IPS-NIHi11 (cell line): ENCODE results near the gene NAT10.
"Not testable (repeated sequence)": the region's sequence is repeated elsewhere in the genome, so short reads cannot be mapped to it uniquely, and the experiment has no call there.

Source experiments
- DNase-seq: peaks from one replicate; pipeline ENCODE4 v3.0.0; 2012; ENCODE audit warnings: mixed read lengths, low spot score

Gene NAT10

DNA sequence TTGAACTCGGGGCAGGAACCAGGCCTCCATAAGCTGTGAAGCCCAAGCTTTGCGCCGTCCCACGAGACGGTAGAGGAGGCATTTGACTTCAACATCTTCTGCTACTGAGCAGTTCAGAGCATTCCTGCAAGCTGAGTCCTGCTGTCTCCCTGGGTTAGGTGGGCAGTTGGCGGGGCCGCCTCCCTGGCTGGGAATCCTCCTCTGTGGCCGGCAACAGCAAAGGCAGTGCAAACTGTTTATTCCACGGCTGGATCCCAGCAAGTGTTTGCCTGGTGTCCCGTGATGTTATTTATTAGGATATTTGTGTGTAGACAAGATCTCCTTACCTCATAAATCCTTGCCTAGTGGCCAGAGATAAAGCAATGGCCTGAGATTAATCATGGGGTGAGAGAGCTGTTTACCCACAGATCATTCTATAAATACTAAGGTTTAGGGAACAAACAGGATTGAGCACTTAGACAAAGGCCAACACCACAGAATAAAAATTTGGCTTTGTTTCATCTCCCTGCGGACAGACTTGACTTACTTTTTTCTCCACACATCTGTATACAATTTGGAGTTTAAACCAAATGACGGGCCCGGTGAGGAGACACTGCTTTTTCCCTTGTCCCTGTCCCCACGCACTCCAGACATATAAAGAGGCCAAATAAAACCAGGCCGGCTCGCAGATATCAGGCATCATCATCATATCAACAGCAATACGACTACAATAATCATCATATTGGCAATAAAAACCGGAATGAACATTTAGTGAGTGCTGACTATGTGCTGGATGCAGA, 63.4 kb downstream of the NAT10 start:
- no peak for DNase-seq

DNA sequence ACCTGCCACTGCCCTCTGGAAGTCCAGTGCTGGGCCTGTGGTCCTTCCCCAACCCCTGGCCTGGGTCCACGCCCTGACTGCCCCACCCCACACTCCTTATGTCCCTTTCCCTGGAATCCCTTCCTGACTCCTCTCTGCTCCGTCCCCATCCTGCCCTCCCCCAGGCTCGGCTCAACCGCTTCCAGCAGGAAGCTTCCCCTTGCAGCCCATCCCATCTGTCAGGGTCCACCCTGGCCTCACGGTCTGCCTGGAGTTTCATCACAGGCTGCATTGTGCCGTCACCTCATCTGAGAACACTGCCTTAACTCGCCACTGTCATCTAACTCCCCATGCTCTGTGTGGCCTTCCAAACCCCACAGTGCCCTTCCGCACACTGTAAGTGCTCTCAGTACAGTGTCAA, 64.3 kb downstream of the NAT10 start:
- DNase-seq = no peak

DNA sequence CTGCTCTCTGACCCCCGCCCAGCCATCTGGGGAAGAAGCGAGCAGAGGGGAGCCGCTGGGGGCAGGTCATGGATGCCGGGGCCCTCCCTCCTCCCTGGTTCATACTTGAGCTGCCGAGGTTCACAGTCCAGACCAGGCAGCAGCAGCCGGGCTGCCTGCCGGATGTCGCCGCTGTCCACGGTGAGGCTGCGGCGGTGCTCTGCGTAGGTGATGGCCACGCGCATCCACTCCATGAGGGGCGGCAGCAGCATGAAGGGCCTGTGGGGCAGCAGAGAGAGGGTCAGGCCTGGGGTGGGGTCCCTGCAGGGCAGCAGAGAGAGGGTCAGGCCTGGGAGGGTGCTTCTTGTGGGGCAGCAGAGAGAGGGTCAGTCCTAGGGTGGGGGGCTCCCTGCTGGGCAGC, 67.6 kb downstream of the NAT10 start:
- DNase-seq = no peak

DNA sequence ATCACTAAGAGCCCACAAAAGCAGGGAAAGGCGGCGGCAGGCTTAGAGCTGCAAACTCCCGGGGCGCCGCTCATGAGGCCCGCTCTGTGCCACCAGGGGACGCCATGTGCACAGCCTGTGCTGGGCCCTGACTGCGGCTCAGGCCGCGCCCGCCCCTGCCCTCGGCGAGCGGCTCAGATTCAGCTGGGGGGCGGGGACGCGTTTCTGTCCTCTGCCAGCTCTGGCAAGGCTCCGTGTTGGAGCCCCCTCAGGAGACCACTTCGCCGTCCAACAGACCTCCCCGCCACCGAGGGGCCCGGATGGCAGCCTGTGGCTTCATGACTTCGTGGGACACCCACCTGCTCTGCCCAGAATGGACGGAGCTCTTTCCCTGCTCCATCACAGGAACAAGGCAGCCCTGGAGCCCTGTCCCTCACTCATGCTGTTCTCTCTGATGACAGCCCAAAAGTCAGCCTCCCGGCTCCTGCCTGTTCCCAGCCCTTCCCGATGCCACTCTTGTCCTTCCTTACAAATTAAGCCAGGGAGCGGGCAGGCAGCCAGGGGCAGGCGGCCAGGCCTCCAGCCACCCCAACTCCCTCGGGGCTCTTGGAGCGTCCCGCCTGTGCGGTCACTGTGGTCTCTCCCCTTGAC, 69.1 kb downstream of the NAT10 start:
- peak; percentile 96 for DNase-seq

DNA sequence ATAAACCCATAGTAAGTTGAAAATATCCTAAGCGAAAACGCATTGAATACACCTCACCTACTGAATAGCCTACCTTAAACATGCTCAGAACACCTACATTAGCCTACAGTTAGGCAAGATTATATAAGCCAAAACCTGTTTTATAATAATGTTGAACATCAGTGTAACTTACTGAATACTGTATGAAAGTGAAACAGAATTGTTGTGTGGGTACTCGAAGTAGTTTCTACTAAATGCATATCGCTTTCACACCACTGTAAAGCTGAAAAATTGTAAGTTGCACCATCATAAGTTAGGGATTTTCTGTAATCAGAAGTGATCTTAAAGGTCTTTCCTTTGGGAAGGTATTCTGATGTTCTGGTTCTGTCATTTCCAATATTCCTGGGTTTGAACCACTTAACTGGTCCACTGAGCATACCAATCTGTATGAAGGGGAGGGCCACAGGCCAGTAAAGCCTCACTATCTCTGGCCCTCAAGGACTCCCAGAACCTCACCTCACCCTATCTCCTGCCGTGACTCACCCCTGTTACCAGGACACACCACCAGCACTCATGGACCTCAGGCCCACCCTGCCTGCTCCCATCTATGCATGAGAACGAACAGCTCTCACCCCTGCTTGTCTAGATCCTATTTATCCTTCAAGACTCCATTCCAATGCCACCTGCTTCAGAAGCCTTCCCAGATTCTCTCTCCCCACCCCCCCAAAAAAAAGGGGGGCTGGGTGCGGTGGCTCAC, 70.0 kb downstream of the NAT10 start:
- no peak for DNase-seq

DNA sequence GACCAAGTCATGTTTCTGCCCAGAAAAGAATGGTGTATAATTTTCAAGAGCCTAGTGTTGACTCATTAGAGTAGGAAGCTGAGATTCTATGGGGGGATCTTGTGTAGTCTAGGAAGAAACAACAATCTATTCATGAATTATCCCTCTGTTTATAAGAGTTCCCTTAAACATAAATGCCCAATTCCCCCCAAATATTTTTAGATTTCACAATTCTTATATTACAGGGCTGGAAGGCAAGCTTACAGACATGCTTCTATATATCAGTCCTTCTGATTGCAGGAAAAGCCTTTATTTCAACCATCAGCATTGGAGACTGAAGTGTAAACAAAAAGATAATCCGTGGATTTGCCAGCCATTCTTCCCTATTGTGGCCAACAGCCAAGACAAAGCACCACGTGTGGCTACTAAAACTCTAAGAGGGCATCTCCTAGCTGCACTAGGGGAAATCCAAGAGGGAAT, 71.4 kb downstream of the NAT10 start:
- no peak for DNase-seq

DNA sequence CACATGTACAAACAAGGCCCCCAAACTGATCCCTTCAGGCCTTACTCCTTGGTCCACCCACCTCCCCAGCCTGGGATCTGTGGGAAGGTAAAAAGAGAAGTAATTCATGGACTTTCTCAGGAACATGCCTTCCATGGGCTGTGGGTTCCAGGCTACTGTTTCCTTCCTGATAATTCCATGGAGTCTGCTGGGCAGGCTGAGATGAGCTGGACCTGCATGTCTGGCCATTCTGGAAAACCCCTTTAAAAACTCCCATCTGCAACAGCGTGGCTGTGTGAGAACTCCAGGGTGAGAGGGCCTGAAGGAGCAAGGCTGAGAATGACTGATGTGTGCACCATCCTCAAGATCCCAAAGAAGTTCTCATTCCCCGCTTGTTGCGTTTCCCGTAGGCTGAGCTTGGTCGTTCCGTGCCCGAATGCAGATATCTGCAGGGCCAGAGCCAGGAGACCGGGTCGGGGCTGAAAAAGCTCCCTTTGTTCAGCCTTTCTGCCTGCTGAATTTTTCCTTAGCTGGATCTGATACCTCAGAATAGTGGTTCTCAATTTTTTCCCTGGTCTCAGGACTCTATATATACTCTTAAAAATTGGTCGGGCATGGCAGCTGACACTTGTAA, 72.9 kb downstream of the NAT10 start:
- no peak for DNase-seq

DNA sequence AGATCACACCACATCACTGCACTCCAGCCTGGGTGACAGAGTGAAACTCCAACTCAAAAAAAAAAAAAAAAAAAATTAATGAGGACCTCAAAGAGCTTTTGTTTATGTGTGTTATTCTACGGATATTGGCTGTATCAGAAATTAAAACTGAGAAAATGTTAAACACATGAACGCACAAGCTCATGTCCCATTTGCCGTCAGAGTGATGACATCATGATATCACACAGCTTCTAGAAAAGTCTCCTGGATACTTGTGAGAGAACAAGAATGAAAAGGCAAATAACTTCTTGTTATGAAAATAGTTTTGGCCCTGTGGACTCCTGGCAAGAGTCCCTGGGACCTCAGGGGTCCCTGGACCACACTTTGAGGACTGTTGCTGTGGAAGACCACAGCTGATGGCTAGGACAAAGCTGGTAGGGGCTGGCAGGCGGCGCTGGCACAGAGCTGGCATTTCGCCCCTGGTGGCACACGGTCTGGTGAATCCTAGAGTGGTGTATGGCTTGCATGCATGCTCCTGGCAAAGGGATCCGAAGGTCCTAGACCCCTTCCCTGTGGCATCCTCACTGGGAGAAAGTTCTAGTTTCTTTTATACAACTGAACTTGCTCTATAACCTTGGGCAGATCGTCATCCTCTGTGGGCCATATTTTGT, 73.7 kb downstream of the NAT10 start:
- DNase-seq = no peak

DNA sequence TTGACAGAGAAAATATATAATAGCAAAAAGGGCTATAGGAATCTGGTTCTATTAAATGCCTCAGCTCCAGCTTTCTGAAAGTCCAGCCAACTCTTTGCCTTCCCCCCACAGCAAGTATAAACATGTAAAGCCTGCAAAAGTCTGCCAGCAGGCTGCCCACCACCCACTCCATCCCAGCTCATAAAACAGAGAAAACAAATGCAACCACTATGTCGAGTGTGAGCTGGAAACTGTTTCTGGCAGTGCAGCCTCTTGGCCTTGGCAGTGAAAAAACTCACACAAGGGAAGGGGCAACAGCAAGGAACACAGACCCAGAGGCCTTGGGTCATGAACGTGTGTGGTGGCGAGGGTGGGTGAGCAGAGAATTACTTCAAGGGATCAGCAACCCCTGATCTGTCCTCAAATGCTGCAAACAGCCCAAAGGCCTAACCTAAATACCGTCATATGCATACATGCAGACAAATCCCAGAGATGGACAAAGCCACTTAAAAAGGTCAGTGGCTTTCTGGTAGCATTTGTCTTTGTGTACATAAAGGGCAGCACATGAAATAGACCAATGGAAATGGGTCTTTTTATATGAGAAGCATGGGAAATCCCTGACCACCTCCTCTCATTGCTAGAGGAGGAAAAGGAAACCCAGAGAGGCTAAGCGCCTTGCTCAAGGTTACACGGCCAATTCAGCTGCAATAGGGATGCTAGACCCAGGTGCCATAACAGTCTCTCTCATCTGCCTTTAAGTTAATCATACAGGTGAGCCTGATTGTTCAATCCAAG, 74.8 kb downstream of the NAT10 start:
- no peak for DNase-seq

DNA sequence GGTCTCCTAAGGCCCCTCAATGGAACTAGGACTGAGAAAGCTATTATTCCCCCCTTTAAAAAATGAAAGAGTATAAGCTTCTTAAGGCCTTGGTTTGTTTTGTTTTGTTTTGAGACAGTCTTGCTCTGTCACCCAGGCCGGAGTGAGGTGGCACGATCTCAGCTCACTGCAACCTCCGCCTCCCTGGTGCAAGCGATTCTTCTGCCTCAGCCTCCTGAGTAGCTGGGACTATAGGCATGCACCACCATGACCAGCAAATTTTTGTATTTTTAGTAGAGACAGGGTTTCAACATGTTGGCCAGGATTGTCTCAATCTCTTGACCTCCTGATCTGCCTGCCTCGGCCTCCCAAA, 75.4 kb downstream of the NAT10 start:
- not testable (repeated sequence) for DNase-seq

DNA sequence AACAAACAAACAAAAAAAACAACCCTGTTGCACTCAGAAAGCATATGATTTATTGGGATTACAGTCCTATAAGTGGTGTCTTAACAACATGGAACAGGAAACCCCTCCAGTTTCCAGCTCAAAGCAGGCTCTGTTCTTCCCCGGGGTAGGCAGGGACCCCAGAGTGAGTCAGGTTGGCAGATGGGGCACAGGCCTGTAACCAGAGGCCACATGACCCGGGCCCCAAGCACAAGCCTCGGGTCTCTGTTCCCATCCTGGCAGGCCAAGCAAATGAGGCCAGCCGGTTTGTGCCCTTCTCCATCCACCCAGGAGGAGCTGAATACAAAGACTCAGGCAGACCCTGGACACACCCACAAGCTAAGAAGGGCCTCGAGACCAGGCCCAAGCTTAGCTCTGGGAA, 75.8 kb downstream of the NAT10 start:
- no peak for DNase-seq

DNA sequence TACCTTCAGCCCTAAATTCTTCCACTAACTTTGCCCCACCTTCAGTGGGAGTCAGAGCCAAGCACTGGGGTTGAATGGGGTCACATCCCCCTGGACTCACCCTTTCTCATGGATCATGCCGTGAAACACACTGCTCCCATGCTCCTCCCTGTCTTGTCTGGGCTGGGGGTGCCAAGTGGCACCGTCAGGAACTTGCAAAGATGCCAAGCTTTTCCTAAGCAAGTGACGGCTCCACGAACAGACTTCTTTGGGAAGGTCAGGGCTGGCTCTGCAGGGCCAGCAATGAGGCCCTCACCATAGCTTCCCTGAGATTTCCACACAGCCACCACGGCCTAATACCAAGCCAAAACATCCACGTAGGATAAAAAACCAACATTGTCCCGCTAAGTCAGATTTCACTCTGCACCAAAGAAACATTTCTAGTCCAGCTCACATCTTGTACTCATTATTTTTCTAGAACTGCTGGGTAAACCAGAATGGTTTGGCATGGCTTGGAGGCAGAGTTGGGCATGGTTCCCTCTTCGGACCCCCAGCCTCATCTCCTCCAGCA, 76.5 kb downstream of the NAT10 start:
- DNase-seq = no peak

DNA sequence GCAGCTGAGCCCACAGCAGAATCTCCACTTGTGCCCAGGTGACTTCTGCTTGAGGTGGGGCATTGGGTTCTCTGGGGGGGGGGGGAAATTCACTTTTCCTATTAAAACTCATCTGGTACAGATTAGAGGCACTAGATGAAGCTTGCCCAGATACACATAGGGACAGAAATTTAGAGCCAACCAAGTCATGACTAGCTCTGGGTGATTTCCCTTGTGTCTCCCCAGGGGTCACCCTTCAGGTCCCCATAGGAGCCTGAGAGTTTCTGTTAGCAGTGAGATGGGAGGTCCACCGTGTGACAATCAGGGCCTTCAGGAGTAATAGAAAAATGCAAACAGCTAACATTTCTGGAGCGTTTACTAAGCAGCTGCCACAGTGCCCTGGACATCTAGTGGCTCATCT, 77.0 kb downstream of the NAT10 start:
- no peak for DNase-seq

DNA sequence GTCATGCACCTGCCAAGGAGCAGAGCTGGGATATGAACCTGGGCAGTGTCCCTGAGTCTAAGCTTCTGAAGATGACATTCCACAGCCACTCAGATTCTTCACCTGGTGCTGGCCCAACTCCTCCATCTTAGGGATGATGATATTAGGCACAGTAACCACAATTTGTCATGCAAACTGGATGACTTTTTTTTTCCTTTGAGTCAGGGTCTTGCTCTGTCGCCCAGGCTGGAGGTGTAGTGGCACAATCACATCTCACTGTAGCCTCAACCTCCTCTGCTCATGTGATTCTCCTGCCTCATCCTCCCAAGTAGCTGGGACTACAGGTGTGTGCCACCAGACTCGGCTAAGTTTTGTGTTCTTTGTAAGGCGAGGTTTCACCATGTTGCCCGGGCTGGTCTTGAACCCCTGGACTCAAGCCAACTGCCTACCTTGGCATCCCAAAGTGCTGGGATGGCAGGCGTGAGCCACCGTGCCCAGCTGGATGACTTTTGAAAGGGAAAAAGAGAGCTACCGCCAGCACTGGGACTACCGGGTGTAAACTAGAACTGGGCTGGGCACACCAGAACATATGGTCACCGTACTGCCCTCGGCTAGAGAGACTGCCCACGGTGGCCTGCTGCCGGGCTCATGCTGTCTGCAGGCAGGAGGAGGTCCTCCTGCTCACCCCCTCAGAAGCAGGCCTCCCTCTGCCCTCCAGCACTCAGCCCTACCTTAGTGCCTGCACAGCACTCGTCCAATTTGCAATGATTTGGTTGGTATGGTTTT, 77.7 kb downstream of the NAT10 start:
- no peak for DNase-seq

DNA sequence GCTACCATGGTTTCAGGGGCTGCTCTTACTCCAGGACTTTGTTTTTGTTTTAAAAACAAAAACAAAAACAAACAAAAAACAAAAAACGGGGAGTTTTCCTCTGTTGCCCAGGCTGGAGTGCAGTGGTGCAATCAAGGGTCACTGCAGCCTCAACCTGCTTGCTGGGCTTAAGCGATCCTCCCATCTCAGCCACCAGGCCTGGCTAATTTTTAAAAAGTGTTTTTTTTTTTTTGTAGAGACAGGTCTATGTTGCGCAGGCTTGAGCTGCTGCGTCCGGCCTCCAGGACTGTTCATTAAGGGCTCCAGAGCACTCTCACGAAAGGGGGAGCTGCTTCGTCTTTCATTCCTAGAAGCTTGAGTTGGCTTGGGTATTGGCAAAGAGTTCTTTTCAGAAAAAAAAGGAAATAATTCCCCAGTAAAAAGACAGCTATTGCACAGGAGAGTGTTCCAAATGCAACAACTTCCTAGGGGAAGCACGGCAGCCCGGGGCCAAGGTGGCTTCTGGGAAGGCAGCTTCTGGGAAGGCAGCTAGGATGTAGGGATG, 78.5 kb downstream of the NAT10 start:
- no peak for DNase-seq

DNA sequence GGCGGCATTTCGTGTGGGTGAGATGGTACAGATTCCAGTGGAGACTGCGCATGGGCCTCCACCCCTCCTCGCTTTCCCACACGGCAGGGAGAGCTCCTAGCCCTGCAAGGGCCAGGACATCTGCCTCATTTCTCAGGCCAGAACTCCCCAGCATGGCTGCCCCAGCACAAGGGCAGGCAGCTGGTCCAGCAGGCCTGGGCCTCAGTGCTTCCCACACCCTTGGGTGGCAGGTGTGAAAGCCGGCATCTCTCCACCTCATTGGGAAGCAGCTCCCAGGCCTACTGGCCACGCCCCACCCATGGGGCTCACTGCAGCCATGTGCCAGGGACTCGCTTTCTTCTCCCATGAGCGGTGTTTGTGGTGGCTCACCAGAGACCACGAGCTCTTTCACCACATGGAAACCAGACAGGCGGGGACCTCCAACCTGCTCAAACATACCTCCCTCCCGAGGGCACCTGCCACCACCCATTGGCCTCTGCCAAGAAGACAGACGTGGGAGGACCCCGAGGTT, 79.1 kb downstream of the NAT10 start:
- DNase-seq = no peak

DNA sequence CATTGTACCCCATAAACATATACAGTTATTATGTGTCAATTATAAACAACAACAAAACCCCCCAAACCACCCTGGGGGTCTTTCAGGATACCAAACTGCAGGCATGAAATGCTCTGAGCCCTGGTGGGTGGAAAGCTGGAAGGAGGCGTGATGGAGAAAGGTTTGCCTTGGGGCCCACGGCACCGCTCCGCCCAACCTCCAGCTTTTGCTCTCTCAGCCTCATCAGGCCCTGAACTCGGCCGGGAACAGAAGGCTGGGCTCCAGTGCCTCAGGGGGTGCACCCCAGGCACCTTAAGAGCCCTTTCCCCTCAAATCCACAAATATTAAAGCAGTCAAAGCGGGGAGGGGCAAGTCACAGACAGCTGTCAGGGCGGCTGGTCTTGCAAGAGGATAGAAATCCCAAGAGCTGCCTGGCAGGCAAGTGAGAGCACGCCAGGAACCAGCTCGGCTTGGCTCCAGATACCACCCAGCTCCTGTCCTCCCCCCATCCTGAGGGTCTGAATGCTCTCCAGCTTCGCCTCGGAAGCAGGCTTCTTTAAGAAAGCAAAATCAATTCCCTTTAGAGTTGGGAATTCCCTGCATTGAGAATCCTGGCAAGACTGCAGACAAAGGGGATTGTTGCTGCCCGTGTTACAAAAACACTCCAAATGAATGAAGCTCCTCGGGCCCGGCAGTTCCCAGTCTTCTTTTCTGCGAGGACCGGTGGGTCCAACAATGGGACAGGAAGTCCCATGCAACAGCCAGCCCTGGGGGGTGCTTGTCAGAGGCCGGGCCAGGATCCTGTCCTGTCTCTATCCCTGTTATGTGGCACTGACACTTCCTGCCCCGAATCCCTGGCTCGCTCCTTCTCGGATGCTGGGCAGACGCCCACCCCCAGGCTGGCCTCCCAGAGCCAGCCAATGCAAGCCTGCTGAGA, 80.8 kb downstream of the NAT10 start:
- peak; percentile 42 for DNase-seq

DNA sequence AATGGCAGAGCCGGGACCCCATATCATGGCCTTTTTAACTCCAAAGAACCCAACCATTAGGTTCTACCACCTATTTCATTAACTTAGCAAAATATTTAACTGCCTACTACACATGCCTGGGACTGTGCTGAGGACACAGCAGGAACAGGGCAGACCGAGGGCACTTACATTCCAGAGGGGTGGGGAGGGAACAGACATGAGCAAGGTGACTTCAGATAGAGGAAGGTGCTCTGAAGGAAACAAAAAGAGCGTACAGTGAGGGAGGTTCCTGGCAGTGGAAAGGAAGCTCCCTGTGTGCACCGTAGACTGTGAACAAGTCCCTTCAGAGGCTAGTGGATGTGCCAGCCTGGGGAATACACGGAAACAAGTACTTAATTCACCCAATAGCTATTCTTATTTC, 82.8 kb downstream of the NAT10 start:
- peak; percentile 31 for DNase-seq

DNA sequence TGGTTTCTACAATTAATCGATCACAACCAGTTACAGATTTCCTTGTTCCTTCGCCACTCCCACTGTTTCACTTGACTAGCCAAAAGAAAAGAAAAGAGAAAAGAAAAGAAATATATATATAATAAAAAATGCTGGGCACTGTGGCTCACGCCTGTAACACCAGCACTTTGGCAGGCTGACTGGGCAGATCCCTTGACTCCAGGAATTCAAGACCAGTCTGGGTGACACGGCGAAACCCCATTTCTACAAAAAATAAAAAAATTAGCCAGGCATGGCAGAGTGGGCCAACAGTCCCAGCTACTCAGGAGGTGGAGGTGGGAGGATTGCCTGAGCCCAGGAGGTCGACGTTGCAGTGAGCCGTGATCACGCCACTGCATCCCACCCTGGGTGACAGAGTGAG, 83.8 kb downstream of the NAT10 start:
- DNase-seq = no peak
